Stimulated activated CD4-positive, alpha-beta T cell treated with anti-CD3 and anti-CD28 coated beads, Interleukin-12 subunit alpha, Interleukin-12 subunit beta, amount 100 ng/mL, for 48 hours (primary cell): ENCODE measurements around the gene PLD1.

ENCODE experiments used
- DNase-seq, 3 donors: peaks; one replicate each; pipeline ENCODE4 v3.0.0-alpha.2; 2020; ENCODE audit warnings: low read depth in 2 of 3, low spot score in 1 of 3

Gene PLD1

GRCh38 chr3:171799501-171799900 lies 10.8 kb downstream of the PLD1 start:
- DNase-seq, result no peak

DNA sequence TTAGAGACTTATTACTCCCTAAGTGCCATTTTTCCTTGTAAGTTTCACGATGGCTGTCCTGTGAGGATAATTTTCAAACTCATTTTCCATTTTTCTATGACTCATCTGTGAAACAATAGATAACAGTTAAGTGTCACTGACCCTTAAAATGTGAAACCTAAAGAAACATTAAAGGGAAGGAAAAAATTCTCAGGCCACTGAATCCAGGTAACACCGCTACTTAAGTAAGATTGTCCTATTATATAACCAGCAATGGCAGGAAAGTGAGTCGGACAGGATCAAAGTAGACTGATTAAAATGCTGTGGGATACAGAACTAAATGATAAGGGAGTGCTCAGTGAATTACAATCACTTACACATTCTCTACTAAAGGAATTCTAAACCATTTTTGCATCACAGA lies 12.4 kb downstream of the PLD1 start:
- no peak for DNase-seq

DNA sequence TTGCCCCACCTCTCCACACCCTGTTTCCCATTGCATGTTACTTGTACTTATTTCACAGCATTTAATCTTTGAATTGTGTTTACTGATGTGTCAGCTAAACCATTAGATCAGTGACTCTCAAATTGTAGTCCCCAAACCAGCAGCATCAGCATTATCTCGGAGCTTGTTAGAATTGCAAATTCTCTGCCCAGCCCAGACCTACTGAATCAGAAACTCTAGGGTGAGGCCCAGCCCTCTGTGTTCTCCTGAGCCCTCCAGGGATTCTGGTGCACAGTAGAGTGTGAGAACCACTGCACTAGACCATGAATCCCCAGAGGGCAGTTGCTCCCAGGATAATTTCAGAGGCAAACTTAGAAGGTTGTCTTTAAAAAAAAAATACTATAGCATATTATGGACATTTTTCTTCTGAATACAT lies 13.0 kb downstream of the PLD1 start:
- DNase-seq, result no peak

DNA sequence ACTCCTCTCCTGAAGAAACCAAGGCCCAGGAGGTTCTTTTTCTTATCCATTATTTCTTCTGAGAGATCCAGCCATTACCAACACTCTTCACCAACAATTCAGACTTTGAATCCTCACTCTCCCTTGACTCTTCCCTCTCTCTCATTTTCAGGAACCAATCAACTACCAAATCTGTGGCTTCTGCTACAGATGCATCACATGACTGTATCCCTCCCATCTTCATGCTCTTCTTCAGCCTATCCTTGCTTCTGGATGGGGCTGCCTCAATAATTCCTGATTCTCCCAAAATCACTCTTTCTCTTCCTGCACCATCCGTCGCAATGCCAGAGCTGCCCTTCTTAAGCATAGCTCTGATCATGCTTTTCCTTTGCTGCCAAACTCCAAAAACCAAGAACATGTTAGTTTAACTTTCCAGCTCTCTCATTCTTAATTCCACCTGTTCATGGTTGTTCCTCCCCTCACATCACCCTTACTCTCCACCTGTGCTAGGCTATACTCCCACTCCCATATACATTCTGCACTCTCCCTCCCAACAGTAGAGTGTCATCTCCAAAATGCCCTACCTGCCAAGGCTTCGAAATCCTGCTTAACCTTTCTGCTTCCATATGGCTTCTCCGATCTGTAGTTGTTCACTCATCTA lies 13.5 kb downstream of the PLD1 start:
- no peak for DNase-seq

DNA sequence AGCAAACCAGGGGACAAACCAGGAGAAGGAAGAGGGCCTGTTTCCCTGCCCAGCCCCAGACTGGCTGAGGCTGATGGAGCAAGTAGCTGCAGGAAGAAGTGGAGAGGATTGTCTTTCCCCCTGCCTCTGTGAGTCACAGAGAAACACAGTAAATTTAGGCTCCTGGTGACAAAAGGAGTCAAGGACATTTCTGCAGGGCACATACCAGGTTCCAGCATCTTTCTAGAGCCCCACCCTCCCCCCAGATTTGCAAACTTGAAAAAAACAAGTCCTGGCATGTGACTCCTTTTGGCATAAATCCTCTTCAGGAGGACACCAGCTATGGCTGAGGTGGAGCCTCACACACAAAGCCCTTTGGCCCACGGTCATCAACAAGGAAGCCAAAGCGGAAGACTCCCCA lies 17.8 kb downstream of the PLD1 start:
- DNase-seq, result no peak

- no peak for DNase-seq
These were observed 18.6 kb downstream of the PLD1 start for GRCh38 chr3:171791692-171792076.

- no peak for DNase-seq
These were observed 19.2 kb downstream of the PLD1 start for GRCh38 chr3:171790898-171791691.

- DNase-seq, result no peak
These were observed 19.7 kb downstream of the PLD1 start for GRCh38 chr3:171790574-171790897.

DNA sequence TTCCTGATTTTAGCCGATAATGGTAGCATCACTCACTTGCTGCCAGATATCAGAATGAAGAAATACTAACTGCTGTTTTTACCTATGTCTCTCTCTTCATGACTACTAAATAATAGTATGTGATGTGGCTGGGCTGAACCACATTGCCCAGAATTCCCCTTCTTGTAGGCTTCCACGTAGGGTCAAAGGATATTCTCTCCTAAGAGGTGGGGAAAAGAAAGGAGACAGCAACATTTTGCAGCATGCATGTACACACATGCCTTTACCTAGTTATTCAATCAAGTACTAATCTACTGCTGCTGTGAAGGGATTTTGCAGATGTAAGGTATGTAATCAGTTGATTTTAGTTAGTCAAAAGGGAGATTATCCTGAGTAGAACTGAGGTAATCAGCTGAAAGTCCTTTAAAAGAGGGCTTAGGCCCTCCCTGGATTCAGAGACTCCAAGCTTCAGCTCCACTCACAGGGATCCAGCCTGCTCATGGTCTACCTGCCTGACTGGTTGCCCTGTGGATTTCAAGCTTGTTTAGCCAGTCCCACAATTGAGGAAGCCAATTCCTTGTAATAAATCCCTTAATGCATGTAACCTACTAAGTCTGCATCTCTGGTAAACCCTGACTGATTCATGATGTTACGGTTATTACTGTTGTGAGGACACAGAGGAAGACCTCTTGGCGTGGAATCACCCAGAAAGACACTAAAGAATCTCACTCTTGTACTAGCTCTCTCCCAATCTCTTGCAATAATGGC lies 20.4 kb downstream of the PLD1 start:
- no peak for DNase-seq

DNA sequence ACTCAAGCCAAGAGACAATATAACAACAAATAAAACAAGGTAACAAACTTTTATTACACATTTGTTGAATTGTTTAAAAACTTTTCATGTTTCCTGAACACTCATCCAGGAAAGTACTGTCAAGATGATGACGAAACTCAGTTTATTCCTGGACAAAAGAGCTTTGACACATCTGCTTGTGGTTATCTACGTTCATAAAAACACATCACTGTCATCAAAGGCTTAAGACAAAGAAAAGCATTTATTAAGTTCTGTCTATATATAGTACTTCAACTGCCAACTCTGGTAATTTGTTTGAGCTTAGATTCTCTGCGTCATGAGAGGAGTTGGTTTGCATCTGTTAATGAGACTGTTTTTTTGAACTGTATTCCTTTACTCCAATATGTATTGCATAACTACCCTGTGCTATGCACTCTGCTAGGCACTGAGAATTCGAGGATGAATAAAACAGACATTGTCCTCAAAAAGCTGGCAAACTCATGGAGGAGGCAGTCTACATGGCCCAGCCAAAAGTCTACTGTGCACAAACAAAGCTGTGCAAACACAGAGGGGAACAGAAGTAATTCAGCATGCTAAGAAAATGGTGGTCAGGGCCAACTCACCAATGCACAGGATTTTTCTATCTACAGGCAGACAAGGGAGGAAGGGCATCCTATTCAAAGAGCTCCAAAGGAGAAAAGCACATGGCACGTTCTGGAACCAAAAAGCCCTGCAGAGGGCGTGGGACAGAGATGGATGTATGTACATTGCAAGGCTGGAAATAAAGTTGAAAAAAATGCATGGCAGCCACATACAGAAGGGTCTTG lies 21.5 kb downstream of the PLD1 start:
- no peak for DNase-seq

DNA sequence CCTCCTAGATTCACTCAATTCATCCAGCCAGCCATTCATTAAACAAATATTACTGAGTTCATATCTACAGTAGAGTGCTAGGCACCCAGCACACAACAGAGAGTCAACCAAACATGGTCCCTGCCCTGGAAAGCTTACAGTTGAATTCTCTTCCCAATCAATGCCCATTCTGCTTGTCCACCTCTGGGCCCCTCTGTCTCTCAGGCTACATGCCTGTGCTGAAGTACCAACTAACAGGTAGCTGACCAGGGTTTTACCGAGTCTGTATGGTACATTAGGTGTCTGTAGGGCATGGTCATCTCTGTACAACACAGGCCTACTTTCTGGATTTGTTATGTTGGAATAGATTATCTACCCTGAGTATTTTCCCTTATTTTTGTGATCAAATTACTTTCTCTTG lies 23.3 kb downstream of the PLD1 start:
- no peak for DNase-seq

DNA sequence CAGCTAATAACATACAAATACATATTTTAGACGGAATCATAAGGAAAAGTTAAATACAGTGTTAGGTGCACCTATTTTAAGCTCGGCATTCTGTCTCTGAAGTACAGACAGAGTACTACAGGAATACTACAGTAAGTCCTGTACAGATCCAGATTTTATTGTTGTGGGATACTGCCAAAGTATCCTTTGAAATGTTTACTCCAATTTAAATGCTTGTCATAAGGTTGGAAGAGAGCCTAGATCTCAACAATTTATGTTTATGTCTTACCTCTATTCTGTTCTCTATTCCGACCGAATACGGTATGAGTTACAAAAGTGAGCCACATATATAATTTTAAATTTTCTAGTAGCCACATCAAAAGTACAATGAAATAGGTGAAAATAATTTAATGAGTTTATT lies 25.3 kb downstream of the PLD1 start:
- DNase-seq, result no peak

GRCh38 chr3:171784387-171784786 lies 25.9 kb downstream of the PLD1 start:
- DNase-seq, result no peak

GRCh38 chr3:171783626-171784025 lies 26.7 kb downstream of the PLD1 start:
- no peak for DNase-seq

- DNase-seq, result no peak
These were observed 27.2 kb downstream of the PLD1 start for GRCh38 chr3:171783086-171783485.

- DNase-seq, result no peak
These were observed 27.7 kb downstream of the PLD1 start for GRCh38 chr3:171782617-171783016.

DNA sequence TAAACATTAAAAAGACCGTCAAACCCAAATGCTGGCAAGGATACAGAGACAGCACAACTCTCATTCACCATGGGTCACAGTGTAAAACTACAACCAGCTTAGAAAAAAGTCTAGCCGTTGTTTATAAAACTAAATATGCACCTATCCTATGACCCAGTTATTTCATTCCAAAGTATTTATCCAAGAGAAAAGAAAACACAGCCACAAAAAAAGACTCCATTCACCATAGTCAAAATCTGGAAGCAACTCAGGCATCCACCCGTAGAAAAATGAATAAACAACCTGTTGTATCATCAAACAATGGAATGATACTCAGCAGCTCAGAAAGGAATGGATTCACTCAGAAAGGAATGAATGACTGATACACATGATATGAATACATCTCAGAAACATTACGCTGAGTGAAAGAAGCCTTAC lies 28.6 kb downstream of the PLD1 start:
- no peak for DNase-seq

DNA sequence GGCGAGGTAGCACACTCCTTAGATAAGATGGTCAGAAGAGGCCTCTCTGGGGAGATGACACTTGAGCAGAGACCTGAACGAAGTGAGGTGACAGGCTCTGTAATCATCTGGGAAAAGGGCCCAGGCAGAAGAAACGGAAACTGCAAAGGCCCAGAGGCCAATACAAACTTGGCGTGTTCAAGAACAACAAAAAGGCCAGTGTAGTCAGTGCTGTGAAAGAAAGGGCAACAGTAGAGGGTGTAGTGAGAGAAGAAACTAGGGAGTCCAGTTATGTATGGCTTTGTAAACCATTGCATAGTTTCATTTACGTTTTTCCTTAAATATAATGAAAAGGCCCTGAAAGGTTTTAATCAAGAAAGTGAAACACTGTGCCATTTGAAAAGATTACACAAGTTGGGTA lies 31.8 kb downstream of the PLD1 start:
- DNase-seq, result no peak

GRCh38 chr3:171777596-171777995 lies 32.7 kb downstream of the PLD1 start:
- no peak for DNase-seq

DNA sequence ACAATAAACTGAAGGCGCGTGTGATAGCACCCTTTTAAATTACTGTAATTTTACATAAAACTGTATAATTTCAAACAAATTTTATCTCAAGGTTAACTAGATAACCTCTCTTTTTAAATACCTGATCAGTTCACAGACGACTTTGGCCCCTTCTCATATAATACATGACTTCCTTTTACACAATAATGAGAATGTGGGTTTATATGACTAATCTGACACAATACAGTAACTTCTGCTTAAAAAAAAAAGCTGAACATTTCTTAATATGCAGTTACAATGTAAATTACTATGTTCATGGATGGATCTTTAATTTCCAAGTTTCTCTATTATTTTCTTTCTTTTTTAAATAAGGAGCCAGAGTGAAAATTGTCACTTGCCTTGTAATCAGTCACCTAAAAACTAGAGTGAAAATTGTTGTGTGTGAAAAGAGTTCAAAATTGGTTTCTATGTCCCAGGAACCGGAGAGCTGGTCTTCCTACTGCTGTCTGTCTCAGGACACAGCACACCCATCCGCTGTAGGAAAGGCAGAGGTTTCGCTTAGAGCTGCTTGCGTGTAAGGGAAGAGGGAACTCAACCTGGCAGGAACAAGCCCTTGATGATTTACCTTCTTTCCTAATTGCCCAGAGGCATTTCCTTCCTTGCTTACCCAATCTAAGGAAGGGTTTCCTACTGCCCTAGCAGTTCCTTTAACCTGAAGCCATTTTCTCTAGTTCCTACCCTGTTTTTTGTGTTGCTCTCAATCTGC lies 33.3 kb downstream of the PLD1 start:
- DNase-seq, result no peak

DNA sequence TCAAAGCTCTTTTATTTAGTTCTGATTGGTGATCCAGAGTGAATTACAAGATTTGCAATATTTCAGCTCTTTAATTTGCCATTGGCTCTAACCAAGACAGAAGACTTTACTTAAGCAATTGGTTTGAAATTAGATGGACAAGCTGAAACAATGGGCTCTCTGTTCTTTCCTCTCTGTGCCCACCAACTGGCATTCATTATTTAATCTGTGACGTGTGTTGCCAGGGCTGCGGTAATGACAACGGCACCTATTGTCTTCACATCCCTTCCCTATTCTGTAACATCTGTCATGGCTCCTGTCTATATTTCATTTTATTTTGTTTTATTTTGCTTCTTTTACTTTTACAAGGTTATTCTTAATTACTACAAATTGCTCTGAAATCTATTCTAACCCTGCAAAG lies 33.9 kb downstream of the PLD1 start:
- DNase-seq, result no peak
